Measurements from ENCODE around the gene SKOR1.

Gene SKOR1

DNA sequence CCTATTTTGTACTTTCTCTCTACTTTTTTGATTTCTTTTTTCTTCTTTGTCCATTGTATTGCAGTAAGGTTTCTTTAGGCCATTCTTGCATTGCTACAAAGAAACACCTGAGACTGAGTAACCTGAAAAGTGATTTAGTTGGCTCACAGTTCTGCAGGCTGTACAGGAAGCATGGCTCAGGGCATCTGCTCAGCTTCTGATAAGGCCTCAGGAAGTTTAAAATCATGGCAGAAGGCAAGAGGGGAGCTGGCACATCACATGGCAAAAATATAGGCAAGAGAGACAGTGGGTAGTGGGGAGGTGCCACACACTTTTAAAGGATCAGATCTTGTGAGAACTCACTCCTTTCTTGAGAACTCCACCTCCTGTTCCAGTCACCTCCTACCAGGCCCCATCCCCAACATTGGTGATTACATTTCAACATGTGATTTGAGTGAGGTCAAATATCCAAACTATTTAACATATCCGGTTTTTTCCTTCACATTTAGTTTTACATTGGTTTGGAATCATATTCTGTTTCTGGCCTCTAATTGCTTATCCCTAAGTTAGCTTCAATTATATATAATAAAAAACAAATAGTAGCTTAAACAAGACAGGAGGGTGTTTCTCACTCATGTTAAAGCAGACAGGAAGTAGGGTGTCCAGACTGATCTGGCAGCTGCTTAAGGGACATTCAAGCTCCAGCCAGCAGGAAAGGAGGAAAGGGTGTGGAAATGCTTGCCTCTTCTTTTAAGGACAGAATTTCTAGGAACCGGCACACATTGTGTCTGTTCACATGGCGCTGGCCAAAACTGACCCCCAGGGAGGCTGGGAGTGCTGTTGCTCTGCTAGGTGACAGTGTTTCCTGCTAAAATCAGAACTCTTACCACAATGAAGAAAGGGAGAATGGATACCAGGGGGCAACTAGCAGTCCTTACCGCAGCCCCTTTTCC is 28.8 kb upstream of the SKOR1 start:
- DNase-seq: no peak

DNA sequence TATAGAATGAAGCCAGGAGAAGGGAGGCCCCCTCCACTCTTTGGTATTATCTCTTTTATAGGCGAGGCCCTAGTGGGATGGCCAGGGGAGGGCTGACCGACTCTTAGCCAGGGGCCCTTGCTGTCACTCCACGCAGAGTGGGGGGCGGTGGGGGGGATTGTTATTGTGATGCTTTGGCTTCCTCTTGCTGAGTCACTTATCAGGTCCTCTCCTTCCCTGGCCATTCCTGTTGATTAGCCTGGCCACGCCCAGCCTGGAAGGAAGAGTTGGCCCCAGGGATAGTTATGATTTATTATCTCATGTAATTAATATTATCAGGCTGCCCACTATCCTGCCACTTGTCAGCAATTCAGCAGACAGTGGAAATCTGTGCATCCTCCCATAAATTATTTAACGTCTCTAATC is 25.5 kb upstream of the SKOR1 start:
- no peak for DNase-seq

DNA sequence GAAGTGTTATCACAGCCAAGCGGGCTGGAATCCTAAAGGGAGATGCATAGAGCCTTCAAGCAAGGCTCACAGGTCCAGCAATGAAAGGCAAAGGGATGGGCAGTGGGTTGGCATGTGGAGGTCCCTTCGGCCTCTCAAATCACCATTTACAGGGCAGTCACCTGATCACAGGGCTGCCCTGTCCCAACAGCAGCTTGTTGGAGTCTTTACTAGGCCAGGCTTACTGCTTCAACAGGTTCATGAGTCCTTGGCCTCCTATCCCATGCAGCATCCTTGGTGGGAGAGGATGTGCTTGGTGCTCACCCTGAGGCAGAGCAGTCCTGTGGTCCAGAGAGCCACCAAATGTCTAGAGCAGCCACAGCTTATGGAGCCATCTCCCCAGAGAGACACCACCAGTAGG is 24.2 kb upstream of the SKOR1 start:
- no peak for DNase-seq

DNA sequence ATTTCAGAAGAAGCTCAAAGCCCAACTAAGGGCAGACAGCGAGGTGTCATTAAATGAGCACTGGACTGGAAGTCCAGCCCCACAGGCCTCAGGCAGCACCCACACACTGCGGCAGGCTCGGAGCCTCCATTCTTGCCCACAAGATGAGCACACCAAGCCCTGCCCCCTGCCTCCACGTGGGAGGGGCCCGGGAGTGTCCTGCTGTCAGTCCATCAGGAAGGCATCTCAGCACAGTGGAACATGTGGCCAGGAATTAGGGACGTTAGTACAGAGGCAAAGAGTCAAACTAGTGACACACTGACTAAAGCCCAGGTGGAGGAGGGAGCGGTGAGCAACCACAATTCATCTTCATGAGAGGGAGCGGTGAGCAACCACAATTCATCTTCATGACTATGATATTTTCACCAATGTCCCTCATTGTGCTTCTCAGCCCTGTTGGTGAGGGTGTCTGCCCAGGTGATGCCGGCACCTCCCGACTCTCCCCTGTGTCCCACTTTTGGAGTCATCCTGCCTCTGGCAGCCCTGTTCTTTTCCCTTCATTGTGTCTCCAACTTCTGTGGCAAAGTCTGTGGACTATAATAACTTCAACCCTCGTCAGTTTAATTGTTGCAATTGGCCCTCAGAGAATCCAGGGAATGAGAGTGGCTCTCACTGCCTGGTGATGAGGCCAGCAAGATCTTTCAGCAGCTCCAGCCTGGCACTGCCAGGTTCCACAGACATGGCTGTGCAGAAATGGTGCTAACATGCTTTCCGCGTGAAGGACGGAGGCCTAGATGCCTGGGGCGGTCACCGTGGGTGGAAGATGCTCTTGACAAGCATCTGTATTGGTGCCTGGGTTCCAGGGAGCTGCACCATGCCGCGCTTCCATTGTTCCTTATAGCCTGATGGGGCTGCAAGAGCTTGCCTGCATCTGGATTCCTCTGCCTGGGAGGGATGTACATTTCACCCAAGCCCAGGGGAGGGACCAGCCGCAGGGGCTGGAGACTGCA is 23.1 kb upstream of the SKOR1 start:
- no peak for DNase-seq

DNA sequence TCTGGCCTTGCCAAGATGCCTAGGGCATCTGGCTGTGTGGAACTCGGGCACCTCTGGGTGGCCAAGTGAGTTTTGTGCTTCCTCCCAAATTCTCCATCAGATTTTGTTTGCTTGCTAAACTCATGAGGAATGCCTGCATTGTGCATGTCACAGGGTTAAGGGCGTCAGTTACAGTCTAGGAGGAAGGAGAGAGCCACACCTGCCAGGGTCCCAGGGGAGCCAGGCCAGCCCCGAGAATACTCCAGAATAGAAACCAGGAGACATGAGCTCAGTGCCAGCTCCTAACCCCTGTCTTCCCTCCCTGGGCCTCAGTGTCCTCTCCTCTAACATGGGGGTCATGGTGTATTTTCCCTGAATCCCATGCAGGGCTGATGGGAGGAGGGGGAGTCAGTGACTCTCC is 22.0 kb upstream of the SKOR1 start:
- no peak for DNase-seq

DNA sequence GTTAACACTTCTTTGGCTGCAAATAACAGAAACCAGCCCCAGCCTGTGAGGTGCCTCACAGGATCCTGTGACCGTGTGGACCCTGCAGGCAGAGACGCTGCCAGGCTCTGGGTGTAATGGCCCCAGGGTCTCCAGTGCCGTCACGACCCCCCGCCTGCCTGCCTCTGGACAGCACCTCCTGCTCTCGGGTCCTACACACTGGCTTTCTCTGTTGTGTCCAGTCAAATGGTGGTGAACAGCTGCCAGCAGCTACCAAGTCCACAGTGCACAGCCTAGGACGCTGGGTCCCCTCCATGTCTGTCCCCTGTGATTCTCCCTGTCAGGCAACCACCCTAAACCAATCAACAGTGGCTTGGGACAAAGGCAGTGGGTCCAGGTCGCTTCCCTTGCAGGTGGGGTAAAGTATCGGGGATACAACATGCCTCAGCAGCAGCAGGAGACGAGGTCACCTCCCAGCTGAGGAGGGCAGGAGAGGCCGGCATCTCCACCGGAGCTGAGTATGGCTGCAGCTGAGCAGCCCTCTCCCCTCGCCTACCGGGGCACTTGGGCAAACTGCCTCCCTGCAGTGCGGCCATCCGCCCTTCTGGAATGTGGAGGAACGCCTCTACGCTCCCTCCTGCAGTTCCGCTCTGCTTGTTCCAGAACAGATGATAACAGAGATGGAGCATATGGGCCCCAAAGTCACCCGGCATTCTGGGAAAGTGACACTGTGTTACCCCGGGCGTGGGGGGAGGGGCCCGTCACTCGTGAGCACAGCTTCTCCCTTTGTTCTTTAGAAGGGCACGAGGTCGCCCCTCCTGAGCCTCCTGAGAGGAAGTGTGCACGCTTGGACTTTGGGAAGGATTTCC is 21.1 kb upstream of the SKOR1 start:
- DNase-seq: no peak

DNA sequence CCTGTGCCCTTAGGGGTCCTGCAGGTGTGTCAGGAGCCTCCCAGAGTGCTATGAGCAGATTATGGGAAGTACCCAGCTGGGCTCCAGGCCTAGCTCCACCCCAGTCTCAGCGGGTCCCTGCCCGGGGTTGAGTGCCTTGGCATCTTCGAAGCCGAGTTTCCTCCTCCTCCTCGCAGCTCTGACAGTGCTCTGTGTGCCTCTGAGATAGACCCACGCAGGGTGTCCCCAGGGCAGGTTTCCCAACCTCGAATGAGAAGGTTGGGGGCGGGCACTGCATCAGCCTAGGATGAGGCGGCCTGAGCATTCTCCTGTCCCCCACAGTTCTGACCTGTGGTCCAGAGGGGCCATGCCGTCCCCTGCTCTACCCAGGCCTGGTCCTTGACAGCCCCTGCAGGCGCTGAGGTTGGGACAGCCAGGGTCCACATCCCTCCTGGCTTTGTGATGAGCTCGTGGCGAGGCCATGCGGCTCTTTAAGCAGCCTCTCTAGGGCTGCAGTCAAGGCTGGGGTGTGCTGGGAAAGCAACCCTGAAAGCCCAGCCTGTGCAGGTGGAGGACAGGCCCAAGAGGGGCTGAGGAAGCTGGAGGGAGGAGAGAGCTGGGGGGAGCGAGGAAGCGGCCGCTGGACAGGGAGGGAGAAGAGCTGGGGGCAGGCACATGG is 20.2 kb upstream of the SKOR1 start:
- DNase-seq: no peak

DNA sequence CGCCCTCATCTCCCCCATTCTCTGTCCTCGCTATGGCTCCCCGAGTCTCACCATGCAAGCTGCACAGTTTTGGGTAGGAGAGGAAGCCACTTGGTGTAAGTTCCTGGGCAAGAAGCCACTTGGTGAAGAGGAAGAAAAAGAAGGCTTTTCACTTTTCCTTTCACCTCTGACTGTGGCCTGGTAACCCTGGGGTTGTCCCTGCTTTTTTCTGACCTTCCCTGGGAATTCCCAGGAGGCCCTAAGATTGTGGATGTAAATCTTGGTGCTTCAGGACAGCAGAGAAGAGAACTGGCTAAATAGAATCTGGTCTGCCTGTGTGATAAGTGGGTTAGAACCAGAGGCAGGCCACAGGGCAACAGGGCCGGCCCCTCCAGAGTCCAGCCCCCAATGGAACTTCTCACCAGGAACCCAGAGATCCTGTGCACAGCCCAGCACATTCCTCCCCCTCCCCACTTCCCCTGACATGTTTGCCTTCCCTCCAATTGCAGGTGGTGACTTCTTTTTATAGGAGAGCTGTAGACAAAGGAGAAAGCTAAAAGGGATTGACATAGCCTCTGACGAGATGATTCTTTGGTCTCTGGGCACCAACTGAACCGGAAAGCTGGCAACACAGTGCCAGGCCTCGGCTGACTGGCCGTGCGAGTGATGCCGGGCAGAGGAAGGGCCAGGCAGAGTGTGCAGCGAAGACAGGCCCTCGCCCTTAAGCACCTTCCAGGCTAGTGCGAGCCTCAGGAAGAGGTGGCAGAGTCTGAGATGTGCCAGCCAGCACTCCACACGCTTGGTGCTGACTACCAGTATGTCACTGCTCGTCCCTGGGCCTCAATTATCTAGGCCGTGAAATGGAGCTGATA is 19.4 kb upstream of the SKOR1 start:
- no peak for DNase-seq

DNA sequence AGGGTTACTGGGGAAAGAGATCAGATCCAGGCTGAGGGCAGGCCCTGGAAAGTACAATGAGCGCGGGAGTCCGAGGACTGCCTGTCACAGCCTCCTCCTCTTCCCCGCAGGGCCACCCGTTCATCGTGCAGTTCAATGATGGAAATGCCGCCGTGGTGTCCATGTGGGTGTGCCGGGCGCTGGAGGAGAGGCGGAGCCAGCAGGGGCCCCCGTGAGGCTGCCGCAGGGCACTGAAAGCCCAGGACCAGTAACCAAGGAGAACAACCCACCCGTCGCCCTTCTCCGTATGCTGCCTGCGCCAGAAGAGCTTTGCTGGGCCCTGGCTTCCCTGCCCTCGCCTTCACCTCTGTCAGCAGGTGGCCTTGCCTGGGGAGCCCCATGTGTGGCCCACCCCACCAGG is 18.8 kb upstream of the SKOR1 start:
- DNase-seq: no peak

DNA sequence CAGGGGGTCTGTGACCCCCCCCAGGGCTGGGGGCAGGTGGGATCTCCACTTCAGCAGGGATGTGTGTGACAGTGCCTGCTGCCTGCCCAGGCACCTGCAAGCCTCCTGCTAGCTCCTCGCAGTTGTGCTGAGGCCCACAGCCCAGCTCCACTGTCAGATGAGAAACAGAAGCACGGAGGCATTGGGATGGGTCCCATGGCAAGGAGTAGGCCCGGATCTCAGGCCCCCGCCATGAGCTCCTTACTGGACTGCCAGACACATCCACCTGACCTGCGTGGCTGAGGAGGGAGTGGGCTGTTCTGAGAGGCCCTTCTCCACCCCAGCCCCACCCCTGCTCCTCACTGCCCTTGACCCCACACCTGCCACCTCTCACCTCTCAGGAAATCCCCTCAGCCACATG is 18.2 kb upstream of the SKOR1 start:
- DNase-seq: no peak

DNA sequence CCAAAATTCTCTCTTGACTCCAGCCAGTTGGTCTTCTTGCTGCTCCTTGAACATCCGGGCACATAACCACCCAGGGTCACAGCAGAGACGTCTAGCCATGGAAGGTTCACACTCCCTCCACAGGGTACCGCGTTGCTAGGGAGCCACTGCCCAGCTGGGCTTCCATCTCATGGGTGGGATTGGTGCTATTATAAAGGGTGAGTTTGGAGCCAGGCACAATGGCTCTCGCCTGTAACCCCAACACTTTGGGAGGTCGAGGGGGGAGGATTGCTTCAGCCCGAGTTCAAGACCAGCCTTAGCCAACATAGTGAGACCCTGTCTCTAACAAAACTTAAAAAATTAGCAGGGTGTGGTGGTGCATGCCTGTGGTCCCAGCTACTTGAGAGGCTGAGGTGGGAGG is 17.5 kb upstream of the SKOR1 start:
- no peak for DNase-seq

DNA sequence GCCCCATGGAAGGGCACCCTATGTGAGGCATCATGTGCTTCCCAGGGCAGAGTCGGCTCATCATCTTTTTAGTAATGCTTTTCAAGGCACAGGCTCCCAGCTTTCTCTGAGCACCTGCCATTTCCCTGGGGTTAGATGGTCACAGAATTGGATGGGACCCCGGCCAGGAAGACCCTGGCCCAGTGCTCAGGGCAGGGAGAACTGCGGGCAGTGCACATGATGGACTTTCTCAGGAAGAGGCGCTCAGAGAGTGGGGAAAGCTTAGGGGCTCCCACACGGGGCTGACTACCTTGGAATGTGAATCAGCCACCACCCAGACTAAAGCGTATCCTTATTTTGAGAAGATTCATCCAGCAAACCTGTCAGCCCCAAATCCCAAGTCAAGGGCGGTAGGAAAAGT is 16.5 kb upstream of the SKOR1 start:
- no peak for DNase-seq

DNA sequence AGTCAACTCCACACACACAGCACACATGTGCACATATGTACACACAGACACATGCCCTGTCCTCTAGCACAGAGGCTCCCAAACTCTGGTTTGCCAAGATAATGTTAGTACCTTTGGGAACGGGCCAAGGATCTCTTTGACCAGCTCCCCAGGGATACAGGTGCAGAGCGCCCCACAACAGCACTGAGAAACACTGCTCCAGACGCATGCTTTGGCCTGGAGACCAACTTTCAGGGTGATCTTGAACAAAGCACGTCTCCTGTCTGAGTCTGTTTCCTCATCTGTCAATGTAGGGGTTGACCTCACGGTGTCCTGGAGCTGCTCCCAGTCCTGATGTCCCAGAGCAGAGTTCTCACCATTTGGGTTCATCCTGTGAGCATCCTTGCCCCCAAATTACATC is 15.9 kb upstream of the SKOR1 start:
- DNase-seq: no peak

DNA sequence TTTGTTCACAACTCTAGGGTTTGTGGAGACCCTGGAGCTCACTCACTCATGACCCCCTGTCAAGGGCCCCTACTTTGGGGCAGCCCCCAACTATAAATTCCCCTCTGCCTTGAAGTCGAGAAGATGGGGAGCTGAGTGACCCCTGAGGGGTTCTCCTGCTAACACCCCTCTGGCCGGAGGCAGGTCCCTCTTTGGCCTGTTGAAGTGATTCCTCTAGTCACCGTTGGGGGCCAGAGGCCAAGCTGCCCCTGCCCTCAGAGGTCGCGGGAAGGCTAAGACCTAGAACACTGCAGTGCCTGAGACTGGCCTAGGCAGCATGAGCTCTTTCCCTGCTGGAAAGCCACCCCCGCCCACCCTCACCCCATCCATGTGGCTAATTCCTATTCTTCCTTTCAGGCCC is 15.4 kb upstream of the SKOR1 start:
- no peak for DNase-seq

DNA sequence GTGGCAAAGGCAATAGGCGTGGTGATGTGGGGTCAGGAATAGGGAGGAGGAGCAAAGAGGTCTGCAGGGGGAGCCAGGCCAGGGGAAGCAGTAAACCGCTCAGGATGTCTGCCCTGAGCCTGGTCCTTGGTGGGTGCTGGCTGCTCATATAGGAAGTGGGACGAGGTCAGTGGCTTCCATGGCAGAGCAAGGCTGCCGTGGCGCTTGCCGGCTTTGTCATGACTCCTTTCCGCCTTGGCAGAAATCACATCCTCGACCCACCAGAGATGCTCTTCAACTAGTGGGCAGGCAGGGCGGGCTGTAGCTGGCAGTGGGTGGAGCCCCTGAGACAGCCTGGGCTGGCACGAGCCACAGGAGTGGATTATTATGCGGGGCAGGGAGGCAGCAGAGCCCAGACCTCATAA is 13.1 kb upstream of the SKOR1 start:
- no peak for DNase-seq

DNA sequence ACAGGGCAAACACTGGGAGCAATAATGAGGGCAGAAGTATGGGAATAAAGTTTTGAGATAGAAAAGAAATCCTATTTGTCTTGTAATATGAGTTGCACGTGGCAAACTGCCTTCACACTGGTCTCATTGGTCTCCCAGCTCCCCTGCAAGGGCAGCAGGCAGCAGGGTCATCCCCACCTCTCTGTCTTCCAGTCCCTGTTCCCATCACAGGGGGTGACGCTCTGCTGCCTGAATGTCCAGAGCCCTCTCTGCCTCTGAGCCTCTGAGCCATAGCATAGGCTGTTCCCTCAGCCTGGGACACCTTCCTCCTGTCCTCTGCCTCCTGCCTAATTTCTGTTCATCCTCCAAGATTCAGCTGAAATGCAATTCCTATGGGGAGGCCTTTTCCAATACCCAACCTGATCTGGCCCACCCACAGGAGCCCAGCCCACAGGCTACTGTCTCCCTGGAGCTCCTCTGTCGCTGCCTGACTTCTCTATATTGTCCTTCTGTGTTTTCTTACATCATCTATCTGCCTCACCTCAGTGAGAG is 12.1 kb upstream of the SKOR1 start:
- no peak for DNase-seq

DNA sequence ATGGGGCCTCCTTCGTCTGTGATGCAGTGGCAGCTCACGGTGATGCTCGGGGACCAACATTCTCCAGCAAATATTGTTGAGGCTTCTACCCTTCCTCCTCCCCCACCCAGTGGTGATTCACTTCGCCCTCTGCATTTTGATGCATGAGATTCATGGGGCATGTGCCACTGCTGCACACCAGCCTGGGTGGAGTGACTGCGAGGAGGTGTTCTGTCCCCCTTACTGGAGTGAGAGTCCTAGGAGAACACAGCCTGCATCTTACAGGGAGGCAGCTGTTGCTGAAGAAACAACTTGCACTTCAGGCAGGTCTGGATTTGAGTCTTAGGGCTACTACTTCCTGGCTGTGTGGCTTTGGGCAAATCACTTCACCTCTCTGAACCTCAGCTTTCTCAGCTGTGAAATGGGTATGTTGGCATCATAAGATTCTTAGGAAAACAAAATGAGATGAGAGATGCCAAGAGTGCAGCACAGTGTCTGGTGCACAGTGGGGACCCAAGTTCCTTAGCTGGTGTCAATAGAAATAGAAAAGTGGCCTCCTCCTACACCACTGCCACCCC is 10.2 kb upstream of the SKOR1 start:
- no peak for DNase-seq

DNA sequence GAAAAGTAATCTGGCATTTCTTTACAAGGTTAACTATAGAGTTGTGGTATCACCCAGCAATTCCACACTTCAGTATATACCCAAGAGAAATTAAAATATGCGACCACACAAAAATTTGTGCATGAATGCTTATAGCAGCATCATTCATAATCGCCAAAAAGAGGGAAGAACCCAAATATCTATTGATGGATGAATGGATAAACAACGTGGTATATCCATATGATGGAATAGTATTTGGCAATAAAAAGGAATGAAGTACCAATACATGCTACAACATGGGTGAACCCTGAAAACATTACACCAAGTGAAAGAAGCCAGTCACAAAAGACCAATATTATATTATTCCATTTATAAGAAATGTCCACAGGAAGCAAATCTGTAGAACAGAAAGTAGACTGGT is 8.6 kb upstream of the SKOR1 start:
- DNase-seq: no peak

DNA sequence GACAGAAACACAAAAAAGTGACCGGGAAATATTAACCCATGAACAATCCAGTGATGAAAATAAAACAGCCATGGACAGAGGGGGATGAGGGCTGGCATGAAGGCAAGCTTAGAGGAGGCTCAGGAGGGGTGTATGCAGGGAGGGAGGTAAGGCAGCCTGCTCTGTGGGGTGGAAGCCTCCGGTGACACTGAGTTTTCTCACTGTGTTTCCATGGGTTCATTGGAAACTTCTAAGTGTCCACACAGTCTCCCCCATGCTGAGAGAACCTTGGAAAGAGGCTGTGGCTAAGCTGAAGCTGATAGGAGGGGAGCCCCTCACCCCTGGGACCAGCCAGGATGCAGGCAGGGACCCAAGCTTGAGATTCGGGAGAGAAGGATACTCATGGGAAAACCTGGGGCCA is 6.8 kb upstream of the SKOR1 start:
- DNase-seq: no peak

DNA sequence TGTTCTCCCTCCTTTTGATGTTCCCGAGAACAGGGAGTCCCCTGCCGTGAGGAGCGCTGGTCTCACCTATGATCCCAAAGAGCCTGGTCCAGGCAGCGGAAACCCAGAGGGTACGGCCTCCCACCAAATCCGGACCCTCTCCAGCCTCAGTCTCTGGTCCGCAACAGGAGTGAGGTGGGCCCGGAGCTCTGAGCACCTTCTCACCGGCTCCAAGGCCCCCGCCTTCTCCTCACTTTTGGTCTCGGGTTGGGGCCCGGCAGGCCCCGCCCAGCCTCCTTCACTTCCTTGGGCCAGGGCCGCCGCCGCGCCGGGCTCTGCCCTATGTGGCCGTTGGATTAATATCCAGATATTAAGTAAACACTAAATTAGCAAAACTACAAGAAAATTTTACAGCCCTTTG is 5.7 kb upstream of the SKOR1 start:
- no peak for DNase-seq
